CD4-positive, alpha-beta T cell treated with Interleukin-1 beta for 1 hour (primary cell): ENCODE results near the gene PNKP.
"Not testable (repeated sequence)": the region's sequence is repeated elsewhere in the genome, so short reads cannot be mapped to it uniquely, and the experiment has no call there.

Source experiments
- DNase-seq, 2 donors: peaks; one replicate each; pipeline ENCODE4 v3.0.0-alpha.2; 2020 to 2022

The PNKP gene

DNA sequence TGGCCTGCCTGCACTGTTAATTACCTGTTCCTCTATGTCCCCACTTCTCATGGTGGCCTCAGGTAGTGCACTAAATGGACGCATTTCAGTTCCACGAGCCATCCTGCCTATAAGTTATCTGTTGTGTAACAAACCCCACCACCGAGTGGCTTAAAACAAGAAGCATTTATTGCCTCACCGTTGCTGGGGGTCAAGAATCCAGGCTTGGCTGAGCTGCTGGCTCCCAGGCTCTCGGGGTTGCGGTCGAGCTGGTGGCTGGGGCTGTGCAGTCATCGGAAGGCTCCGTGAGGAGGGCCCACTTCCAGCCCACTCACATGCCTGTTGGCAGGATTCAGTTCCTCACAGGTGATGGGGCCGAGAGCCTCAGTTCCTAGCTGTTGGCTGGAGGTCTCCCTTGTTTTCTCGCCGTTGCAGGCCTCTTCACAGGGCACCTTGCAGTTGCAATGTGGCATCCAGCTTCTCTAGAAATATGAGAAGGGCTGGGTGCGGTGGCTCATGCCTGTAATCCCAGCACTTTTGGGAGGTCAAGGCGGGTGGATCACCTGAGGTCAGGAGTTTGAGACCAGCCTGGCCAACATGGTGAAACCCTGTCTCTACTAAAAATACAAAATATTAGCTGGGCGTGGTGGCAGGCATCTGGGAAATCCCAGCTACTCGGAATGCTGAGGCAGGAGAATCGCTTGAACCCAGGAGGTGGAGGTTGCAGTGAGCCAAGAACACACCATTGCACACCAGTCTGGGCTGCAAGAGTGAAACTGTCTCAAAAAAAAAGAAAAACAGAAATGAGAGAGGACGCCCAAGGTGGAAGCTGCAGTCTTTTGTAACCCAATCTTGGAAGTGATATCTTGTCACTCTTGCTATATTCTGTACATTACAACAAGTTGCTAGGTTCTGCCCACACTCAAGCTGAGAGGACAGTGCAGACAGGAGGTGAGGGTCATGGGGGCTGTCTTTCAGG is 23.0 kb downstream of the PNKP start:
- DNase-seq, result no peak

- DNase-seq, result peak in 1 of 2 donors; percentile 58
Observed at GRCh38 chr19:49843265-49843664, 24.1 kb downstream of the PNKP start.

DNA sequence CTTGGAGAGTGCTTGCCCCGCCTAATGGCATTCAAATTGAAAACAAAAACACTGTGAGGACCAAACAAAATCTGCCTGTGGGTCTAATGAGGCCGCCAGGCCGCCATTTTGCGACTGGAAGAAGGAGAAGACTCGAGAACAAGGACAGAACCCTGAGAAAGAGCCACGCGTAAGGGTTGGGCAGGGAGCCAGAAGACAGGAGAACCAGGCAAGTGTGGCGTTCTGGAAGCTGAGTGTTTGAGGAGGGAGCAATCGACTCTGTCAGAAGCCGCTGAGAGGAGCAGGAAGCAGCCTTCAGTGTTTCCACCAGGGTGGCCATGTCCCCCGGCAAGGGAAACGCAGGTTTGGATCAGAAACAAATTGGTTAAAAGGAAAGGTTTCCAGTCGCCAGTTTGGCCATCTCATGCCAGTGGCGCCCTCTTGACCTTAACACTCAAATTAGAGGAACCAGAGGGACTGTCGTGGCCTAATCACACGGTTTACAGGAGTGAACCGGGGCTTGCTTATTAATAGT is 26.6 kb downstream of the PNKP start:
- DNase-seq, result no peak

DNA sequence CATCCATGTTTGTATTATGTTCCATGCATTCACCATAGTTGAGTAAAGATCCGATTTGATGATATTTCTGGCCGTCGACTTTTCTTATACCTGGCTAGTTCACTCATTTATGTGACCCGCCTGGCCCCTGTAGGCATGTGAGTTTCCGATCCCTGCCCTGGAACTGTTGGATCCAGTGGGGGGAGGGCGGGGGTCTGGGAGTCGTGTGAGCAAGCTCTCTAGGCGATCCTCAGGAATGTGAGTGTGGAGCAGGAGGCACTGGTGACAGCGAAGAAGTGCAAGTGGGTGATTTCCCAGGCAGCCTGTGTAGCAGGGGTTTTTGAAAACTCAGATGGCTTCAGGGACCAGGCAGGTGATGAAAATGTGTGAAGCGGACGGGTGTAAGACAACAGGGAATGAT is 27.1 kb downstream of the PNKP start:
- DNase-seq, result no peak

DNA sequence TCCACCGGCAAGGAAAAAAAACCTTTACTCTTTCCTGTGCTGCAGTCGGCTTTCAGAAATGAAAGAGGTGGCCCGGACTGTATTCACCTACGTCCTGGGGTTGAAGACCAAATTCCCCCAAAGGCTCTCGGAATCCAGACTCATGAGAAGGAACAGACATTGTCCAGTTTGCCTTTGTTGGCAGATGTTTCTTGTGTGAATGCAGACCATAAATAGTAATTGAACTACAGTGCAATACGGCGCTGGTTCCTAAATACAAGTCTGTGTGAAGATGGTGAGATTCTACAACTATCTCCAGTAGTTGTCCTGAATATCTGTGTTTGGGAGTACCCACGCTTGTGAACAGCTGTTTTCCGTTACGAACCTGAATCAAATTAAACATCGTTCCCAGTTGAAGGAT is 27.7 kb downstream of the PNKP start:
- DNase-seq, result no peak

GRCh38 chr19:49838885-49839588 is 28.3 kb downstream of the PNKP start:
- no peak for DNase-seq

DNA sequence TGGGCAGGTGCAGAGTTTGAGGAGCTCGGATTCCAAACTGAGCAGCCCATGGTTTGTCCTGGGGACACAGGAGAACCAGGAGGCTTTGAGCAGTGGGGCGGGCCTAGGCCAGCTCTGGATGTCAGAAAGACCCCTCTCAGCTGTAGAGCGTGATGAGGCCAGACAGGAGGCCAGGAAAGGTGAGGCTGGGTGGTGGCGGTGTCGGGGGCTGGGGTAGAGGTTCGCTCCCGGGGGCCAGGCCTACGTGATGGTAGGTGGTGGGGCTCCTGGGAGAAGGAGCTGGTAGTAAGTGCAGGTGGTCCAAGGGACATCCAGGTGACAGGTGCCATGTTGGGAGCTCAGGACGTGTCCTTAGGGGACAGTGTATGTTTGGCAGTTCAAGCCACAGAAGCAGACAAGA is 30.0 kb downstream of the PNKP start:
- no peak for DNase-seq

DNA sequence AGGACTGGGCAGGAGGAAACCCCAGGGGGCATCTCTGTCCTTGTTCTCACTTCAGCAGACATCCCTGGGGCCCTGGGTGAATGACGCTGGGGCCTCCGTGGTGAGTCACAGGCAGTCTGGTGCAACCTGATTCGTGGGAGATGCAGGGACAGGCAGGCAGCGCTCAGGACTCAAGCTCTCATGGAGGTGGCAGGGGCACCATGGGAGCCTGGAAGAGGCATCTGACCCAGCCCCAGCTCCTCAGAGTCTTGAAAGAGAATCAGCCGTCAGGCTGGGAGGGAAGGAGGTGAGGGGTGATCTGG is 30.4 kb downstream of the PNKP start:
- no peak for DNase-seq

DNA sequence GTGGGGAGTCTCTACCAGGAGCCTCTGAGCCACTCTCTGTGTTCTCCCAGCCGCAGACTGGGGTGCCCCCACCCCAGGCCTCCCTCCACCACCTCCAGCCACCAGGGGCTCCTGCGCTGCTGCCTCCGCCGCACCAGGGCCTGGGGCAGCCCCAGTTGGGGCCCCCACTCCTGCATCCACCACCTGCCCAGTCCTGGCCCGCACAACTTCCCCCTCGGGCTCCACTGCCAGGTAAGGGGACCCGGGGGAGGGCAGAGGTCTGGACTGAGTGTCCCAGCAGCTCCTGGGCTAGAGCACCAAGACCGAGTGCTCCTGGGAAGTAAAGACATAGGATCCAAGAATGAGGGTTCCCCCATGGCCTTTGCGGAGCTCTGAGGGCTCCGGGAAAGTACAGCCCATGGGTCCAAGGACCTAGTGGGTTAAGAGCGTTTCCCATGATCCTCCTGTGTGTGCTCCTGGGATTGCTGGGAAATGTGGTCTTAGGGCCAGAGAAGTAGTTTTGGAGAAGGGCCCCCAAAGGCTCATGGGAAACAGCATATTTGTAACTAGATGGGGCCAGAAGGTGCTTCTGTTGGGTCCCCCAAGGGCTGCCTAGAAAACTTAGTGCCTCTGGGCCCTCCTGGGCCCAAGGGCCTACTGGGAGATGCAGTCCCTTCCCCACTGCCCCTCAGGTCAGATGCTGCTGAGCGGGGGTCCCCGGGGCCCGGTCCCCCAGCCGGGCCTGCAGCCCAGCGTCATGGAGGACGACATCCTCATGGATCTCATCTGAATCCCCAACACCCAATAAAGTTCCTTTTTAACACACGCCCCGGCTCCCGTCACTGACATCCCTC is 31.0 kb downstream of the PNKP start:
- DNase-seq, result no peak

DNA sequence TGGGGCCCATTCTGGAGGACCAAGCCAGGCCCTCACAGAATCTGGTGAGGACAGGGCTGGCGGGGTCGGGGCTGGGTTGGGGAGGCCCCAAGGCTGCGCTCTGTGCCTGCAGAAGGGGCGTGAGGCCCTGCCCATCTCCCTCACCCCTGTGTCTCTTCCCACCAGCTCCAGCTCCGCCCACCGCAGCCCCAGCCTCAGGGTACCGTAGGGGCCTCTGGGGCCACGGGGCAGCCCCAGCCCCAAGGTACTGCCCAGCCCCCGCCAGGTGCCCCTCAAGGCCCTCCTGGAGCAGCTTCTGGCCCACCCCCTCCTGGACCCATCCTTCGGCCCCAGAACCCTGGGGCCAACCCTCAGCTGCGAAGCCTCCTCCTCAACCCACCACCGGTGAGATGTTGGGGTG is 31.8 kb downstream of the PNKP start:
- DNase-seq, result no peak

- no peak for DNase-seq
Observed at GRCh38 chr19:49833599-49833998, 33.8 kb downstream of the PNKP start.

DNA sequence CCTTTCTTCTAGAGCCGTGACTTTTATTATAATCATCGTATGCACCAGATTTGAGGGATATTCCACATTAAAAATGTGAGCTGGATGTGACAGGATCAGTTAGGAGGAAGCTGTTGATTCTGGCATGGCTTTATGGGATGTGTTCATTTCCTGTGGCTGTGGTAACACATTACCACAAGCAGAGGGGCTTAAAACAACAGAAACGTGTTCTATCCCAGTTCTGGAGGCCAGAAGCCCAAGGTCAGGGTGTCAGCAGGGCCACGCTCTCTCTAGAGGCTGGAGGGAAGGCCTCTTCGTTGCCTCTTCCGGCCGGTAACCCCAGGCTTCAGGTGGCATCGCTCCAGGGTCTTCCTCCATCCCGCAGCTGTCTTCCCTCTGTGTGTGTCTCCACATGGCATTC is 34.8 kb downstream of the PNKP start:
- no peak for DNase-seq

GRCh38 chr19:49831592-49831991 is 35.8 kb downstream of the PNKP start:
- no peak for DNase-seq

- DNase-seq, result no peak
Observed at GRCh38 chr19:49830766-49831165, 36.6 kb downstream of the PNKP start.

DNA sequence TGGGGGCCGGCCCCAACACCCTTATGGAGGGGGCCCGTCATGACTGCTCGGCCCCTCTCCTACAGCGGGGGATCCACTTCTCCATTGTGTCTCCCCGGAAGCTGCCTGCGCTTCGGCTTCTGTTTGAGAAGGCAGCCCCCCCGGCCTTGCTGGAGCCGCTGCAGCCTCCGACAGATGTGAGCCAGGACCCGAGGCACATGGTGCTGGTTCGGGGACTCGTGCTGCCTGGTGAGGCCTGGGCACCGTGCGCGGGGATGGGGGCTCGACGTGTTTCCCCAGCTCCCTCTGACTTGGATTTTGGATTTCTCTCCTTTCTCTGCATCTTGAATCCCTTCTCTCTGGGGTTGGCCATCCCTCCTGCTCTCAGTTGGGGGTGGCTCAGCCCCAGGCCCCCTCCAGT is 37.7 kb downstream of the PNKP start:
- no peak for DNase-seq

GRCh38 chr19:49829200-49829599 is 38.2 kb downstream of the PNKP start:
- no peak for DNase-seq

DNA sequence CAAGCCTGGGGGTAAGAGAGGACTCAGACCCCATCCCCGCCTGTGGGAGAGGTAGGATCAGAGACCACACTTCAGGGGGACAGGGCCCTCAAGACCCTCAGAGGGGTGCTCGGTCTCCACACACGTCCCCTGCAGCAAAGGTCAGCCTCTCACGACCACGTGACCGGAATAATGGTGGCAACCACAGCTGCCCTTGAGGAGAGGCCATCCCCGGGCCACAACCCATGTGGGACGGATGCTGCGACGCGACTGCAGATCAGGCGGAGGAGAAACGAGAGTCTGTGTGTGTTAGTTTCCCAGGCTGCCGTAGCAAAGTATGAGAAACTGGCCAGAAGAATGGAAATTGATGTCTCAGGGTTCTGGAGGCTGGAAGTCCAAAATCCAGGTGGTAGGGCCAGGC is 40.3 kb downstream of the PNKP start:
- DNase-seq, result no peak

- no peak for DNase-seq
Observed at GRCh38 chr19:49824662-49825061, 42.7 kb downstream of the PNKP start.

- DNase-seq, result no peak
Observed at GRCh38 chr19:49823472-49823871, 43.9 kb downstream of the PNKP start.

- DNase-seq, result no peak
Observed at GRCh38 chr19:49820125-49820524, 47.3 kb downstream of the PNKP start.

DNA sequence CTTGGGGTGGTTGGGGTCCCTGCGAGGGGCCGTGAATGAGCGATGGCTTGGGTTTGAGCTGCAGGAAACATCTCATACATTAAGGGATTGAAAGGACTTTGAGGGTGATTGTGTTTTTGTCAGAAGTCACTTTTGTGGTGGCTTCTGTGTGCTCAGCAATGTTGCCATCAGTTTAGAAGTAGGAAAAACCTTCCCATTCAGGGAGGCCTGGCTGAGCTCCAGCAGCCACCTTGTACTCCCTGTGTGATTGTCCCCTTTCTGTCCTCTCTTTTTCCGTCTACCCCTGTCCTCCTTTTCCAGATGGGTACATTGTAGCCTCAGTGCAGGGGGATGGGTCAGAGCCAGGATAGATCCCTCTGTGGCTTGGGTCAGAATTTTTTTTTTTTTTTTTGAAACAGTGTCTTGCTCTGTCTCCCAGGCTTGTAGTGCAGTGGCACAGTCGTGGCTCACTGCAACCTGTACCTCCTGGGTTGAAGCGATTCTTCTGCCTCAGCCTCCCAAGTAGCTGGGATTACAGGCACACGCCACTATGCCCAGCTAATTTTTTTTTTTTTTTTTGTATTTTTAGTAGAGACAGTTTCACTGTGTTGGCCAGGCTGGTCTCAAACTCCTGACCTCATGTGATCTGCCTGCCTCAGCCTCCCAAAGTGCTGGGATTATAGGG is 47.8 kb downstream of the PNKP start:
- not testable (repeated sequence) for DNase-seq

DNA sequence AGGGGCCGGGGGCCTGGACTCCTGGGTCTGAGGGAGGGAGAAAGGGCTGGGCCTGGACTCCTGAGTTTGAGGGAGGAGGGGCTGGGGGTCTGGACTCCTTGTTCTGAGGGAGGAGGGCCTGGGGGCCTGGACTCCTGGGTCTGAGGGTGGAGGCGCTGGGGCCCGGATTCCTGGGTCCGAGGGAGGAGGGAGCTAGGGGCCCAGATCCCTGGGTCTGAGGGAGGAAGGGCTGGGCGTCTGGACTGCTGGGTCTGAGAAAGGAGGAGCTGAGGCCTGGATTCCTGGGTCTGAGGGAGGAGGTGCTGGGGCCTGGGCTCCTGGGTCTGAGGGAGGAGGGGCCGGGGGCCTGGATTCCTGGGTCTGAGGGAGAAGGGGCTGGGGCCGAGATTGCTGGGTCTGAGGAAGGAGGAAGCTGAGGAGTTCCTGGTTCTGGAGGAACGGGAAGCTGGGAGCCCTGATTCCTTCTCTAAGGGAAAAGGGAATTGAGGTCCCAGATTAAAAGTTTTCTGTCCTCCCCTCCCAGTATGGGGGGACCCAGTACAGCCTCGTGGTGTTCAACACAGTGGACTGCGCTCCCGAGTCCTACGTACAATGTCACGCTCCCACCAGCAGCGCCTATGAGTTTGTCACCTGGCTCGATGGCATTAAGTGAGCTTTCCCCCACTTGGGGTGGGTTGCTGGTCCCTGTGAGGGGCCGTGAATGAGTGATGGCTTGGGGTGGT is 48.6 kb downstream of the PNKP start:
- DNase-seq, result no peak
